ENCODE results near the gene CDH18.

DNA sequence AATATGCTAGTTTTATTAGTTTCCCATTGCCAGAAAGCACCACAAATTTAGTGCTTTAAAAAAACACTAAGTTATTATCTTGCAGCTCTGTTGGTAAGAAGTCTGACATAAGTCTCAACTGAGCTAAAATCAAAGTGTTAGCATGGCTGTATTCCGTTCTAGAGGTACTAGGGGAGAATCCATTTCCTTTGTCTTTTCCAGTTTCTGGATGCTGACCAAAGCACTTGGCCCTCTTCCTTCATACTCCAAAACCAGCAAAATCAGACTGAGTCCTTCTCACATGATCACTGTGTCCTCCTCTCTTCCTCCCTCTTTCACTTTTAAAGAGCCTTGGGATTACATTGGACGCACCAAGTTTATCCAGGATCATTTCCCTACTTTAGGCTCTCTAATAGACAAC, 9.5 kb downstream of the CDH18 start:
- no peak for TF ChIP-seq POLR2A (IDR thresholded peaks at IDR 0.05)
- TF ChIP-seq, protein P1, sequence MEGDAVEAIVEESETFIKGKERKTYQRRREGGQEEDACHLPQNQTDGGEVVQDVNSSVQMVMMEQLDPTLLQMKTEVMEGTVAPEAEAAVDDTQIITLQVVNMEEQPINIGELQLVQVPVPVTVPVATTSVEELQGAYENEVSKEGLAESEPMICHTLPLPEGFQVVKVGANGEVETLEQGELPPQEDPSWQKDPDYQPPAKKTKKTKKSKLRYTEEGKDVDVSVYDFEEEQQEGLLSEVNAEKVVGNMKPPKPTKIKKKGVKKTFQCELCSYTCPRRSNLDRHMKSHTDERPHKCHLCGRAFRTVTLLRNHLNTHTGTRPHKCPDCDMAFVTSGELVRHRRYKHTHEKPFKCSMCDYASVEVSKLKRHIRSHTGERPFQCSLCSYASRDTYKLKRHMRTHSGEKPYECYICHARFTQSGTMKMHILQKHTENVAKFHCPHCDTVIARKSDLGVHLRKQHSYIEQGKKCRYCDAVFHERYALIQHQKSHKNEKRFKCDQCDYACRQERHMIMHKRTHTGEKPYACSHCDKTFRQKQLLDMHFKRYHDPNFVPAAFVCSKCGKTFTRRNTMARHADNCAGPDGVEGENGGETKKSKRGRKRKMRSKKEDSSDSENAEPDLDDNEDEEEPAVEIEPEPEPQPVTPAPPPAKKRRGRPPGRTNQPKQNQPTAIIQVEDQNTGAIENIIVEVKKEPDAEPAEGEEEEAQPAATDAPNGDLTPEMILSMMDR (IDR thresholded peaks at IDR 0.05), result no peak
- no peak for TF ChIP-seq POLR2AphosphoS5 (IDR thresholded peaks at IDR 0.05)
- TF ChIP-seq EP300 (IDR thresholded peaks at IDR 0.05), result no peak
